Kidney epithelial cell (primary cell): Measurements from ENCODE around the gene NFKBIB. TPM values are rescaled to one million over a fixed set of nuclear protein-coding genes. Genes with fewer than 3 reads are reported as not detected.
A peak's percentile ranks its signal among the peaks of the same experiment; 100 is the strongest.

Source experiments
- DNase-seq: peaks from one replicate; pipeline ENCODE4 v3.0.0-alpha.2; 2010; ENCODE audit warnings: low read depth
- H3K27me3 ChIP-seq: 2 replicates; pipeline ENCODE4 v1.6.0; 2011; ENCODE audit warnings: low read length; ENCODE audit not compliant: control insufficient read depth, insufficient read depth
- H3K36me3 ChIP-seq: 2 replicates; pipeline ENCODE4 v1.5.1; 2011; ENCODE audit warnings: low read length; ENCODE audit not compliant: control insufficient read depth, insufficient read depth
- H3K4me3 ChIP-seq: 2 replicates; pipeline ENCODE4 v1.5.1; 2011; ENCODE audit warnings: low read depth, mild to moderate bottlenecking, control low read depth, low read length
- total RNA-seq: library from RNA; depleted of rRNA; stranded (reverse); fragments of >200 nt; gene quantifications from 2 replicates; pipeline ENCODE4 v1.2.3, GENCODE V29; 2015
- TF ChIP-seq, protein P1 (sequence below): IDR thresholded peaks from 2 replicates; pipeline ENCODE4 v1.5.1; 2011; ENCODE audit warnings: mild to moderate bottlenecking, moderate library complexity, low read length, control low read depth, inconsistent platforms; ENCODE audit not compliant: insufficient read depth, poor library complexity, severe bottlenecking

The NFKBIB gene
- total RNA-seq, 1 donor from 2014 or later, result 41.7 TPM

DNA sequence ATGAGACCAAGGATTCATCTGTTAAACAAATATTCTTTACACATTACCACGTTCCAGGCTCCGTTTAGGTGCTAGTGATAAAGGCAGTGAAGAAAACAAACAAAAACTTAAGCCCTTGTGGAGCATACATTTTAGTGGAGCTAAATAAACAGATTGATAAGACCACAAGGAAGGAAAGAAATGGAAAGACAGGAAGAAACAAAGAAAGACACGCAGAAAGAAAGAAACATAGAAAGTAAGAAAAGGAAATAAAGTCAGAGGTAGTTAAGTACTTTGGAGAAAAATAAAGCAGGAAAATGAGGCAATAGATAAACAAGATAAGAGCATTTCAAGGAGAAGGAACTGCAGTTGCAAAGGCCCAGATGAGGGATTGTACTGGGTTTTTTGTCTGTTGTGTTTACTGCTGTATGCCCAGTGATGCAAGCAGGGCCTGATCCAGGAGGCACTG, 998 bp downstream of the NFKBIB start:
- TF ChIP-seq, protein P1, sequence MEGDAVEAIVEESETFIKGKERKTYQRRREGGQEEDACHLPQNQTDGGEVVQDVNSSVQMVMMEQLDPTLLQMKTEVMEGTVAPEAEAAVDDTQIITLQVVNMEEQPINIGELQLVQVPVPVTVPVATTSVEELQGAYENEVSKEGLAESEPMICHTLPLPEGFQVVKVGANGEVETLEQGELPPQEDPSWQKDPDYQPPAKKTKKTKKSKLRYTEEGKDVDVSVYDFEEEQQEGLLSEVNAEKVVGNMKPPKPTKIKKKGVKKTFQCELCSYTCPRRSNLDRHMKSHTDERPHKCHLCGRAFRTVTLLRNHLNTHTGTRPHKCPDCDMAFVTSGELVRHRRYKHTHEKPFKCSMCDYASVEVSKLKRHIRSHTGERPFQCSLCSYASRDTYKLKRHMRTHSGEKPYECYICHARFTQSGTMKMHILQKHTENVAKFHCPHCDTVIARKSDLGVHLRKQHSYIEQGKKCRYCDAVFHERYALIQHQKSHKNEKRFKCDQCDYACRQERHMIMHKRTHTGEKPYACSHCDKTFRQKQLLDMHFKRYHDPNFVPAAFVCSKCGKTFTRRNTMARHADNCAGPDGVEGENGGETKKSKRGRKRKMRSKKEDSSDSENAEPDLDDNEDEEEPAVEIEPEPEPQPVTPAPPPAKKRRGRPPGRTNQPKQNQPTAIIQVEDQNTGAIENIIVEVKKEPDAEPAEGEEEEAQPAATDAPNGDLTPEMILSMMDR, result no peak
- H3K27me3 ChIP-seq, result no peaks in the 10 kb centered on the region
- no peaks in the 10 kb centered on the region for H3K36me3 ChIP-seq
- peak overlapping the region; percentile 96 for H3K4me3 ChIP-seq
- no peak for DNase-seq

DNA sequence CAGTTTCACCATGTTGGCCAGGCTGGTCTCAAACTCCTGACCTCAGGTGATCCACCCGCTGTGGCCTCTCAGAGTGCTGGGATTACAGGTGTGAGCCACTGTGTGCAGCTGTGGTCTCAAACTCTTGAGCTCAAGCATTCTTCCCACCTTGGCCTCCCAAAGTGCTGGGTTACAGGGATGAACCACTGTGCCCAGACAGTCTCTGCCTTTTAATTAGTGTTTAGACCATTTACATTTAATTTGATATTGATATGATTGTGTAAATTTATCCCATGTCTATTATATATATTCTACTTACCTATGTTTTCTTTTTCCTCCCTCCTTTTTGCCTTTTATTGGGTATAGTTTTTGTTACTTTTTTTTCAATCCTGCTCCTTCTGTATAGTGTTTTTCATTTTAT, 1.9 kb downstream of the NFKBIB start:
- Histone ChIP-seq H3K4me3 (no peak overlapping the region), H3K36me3 (no peaks in the 10 kb centered on the region), H3K27me3 (no peaks in the 10 kb centered on the region)
- DNase-seq, result no peak
- TF ChIP-seq, protein P1, result no peak

DNA sequence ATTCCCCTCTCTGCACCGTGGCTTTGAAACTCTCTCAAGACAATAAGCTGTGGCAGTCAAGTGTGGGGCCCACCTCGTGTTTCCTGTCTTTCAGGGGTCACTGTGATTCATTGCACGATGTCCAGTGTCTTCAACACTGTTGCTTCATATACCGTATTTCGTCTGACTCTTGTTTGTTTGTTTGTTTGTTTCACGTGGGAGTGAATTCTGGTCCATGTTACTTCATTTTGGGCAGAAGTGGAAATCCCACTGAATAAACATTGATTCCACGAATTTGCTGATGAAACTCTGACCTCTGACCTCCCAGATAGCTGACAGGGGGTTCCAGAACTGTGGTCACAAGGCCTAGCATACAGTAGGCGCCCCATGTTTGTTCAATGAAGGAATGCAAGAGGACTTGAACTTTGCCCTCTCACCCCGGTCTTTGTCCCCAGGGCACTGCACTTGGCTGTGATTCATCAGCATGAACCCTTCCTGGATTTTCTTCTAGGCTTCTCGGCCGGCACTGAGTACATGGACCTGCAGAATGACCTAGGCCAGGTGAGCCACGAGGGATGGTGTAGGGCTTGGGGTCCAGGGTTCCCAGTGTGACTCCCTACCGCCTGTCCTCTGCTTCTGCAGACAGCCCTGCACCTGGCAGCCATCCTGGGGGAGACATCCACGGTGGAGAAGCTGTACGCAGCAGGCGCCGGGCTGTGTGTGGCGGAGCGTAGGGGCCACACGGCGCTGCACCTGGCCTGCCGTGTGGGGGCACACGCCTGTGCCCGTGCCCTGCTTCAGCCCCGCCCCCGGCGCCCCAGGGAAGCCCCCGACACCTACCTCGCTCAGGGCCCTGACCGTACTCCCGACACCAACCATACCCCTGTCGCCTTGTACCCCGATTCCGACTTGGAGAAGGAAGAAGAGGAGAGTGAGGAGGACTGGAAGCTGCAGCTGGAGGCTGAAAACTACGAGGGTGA, 5.1 kb downstream of the NFKBIB start:
- no peaks in the 10 kb centered on the region for H3K36me3 ChIP-seq
- TF ChIP-seq, protein P1, result no peak

DNA sequence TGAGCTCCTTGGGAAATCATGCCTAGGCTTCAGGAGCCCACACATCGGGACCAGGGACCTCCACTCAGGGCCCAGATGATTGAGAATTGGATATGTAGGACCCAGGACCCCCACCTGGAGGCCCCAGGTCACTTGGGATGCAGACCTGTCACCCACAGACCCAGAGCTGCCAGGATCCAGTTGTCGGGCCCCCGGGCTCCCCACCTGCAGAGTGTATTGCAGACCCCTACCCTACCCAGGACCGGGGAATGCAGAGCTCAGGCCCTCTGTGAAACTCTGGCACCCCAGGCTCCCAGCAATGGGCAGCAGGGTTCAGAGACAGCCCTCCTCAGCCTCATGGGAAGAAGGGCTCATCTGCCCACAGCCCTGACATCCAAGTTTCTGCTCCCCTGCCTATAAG, 5.9 kb downstream of the NFKBIB start:
- Histone ChIP-seq H3K4me3 (no peak overlapping the region), H3K27me3 (no peaks in the 10 kb centered on the region), H3K36me3 (no peaks in the 10 kb centered on the region)
- TF ChIP-seq, protein P1, result no peak
- no peak for DNase-seq

More for the DNA sequence above, 5.1 kb downstream of the NFKBIB start:
- Histone ChIP-seq H3K27me3 (no peaks in the 10 kb centered on the region), H3K4me3 (no peak overlapping the region)
- DNase-seq, result no peak

DNA sequence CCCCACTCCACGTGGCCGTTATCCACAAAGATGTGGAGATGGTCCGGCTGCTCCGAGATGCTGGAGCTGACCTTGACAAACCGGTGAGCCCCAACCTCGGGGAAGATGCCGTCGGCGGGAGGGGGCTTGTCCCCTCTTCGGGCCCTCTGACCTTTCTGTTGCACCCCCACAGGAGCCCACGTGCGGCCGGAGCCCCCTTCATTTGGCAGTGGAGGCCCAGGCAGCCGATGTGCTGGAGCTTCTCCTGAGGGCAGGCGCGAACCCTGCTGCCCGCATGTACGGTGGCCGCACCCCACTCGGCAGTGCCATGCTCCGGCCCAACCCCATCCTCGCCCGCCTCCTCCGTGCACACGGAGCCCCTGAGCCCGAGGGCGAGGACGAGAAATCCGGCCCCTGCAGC, 7.5 kb downstream of the NFKBIB start:
- no peaks in the 10 kb centered on the region for H3K36me3 ChIP-seq
- H3K27me3 ChIP-seq, result peaks cover 13% of the 10 kb centered on the region
- H3K4me3 ChIP-seq, result no peak overlapping the region
- DNase-seq, result no peak
- TF ChIP-seq, protein P1, result no peak
